Right lobe of liver (tissue), 6 donors: ENCODE measurements around the gene SLC39A13. TPM values are rescaled to one million over a fixed set of nuclear protein-coding genes. Genes with fewer than 3 reads are reported as not detected.
A peak's percentile ranks its signal among the peaks of the same experiment; 100 is the strongest.

Source experiments
- ATAC-seq, 4 donors: fragments of 200-7000 bp; cut with Tn5 transposase; one replicate each; pipeline ENCODE4 v1.9.1; 2020; ENCODE audit warnings: mild to moderate bottlenecking in 4 of 4, moderate library complexity in 4 of 4
- DNase-seq, 3 donors: peaks; one replicate each; pipeline ENCODE4 v3.0.0-alpha.2; 2020
- H3K27ac ChIP-seq, 3 donors: fragments of 200-600 bp; one replicate each; pipeline ENCODE4 v1.8.0; 2022
- H3K27me3 ChIP-seq, 2 donors: fragments of 200-600 bp; one replicate each; pipeline ENCODE4 v1.8.0; 2022
- H3K36me3 ChIP-seq, 4 donors: fragments of 200-600 bp; sonication (generic) in 1 of 4; one replicate each; pipeline versions ENCODE4 v1.5.1 to v1.8.0; 2017 to 2022; ENCODE audit warnings: control low read depth in 1 of 4
- H3K4me1 ChIP-seq, 4 donors: fragments of 200-600 bp; sonication (generic) in 1 of 4; one replicate each; pipeline versions ENCODE4 v1.5.1 to v1.8.0; 2017 to 2022; ENCODE audit warnings: control low read depth in 1 of 4
- H3K4me3 ChIP-seq, 3 donors: fragments of 200-600 bp; one replicate each; pipeline ENCODE4 v1.8.0; 2022
- H3K9me3 ChIP-seq, 4 donors: fragments of 200-600 bp; sonication (generic) in 1 of 4; one replicate each; pipeline versions ENCODE4 v1.5.1 to v1.8.0; 2017 to 2022; ENCODE audit warnings: control low read depth in 1 of 4
- POLR2A ChIP-seq: fragments of 450-650 bp; IDR thresholded peaks from one replicate; pipeline ENCODE4 v1.6.1; 2017; ENCODE audit warnings: antibody characterized with exemption, mild to moderate bottlenecking
- WGBS: methylation state at CpG from one replicate; pipeline ENCODE4 v1.1.6; 2018; ENCODE audit warnings: low coverage, low lambda C conversion rate; ENCODE audit not compliant: insufficient coverage; ENCODE audit errors: missing lambda C conversion rate; 5-methylcytosine and 5-hydroxymethylcytosine counted together
- intact Hi-C, 2 donors: fragments of 100-400 bp; cut with DNase I; formaldehyde crosslinking; loops; one replicate each; pipeline versions ENCODE4 v1.11.2 to v1.14.1; 2022
- total RNA-seq, 6 experiments: library from RNA; depleted of rRNA in 2 of 6; stranded (reverse); fragments of >200 nt in 2 of 6; fragmentation: NEBNext Ultra II Directional in 3 of 6; extraction: Animal tissue kit (Norgen Biotek cat#: 25700) in 3 of 6; gene quantifications; one replicate each; pipeline versions ENCODE4 v1.1.0 to v1.2.4, GENCODE V29; 2016 to 2023
- TF ChIP-seq, protein P1 (sequence below), 4 donors: fragments of 200-600 bp in 3 of 4; fragments of 450-650 bp in 1 of 4; IDR thresholded peaks; one replicate each; pipeline versions ENCODE4 v1.5.1 to v1.8.0; 2016 to 2022; ENCODE audit warnings: antibody characterized with exemption in 4 of 4, mild to moderate bottlenecking in 2 of 4
- donor health status: DM: no; HTN: yes; CAD: no.
- donor health status: DM: no; HTN: no; CAD: no.
- donor health status: DM: no; HTN: no; CAD: no.
- donor health status: DM: no; HTN: yes; CAD: no.
- donor health status: DM: no; HTN: yes; CAD: no.

The SLC39A13 gene
- total RNA-seq, 6 experiments from 2014 or later = 9.8 to 21.2 (median 13.1) TPM

DNA sequence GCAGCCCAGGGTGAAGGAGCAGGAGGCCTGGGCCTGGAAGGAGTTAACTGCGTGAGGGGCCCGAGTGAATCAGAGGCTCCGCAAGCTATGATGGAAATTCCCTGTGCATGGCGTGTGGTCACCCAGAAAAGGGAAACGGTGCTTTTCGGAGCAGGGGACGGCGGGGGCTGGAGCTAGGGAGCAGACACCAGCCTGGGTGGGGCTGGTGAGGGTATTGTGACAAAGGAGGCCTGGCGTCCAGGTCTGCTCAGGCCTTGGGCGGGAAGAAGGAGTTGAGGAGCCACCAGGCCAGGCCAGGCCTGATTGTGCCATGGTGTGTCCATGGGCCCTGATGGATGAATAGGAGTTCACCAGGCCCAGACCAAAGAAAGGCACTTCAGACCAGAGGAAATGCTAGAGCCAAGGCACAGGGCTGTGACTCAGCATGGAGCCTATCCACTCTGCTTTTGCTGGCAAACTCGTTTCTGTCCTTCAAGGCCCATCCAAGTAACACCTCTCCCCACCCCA, 17.3 kb upstream of the SLC39A13 start:
- H3K36me3 ChIP-seq = no peaks in the 10 kb centered on the region
- peak in 2 of 3 donors; percentile 65 to 74 for DNase-seq
- no peak overlapping the region for H3K4me3 ChIP-seq
- WGBS = 64% methylated on average over 7 of the region's 11 CpGs
- peak; percentile 4 to 31 (median 18) for ATAC-seq
- no peak for TF ChIP-seq POLR2A
- TF ChIP-seq, protein P1, sequence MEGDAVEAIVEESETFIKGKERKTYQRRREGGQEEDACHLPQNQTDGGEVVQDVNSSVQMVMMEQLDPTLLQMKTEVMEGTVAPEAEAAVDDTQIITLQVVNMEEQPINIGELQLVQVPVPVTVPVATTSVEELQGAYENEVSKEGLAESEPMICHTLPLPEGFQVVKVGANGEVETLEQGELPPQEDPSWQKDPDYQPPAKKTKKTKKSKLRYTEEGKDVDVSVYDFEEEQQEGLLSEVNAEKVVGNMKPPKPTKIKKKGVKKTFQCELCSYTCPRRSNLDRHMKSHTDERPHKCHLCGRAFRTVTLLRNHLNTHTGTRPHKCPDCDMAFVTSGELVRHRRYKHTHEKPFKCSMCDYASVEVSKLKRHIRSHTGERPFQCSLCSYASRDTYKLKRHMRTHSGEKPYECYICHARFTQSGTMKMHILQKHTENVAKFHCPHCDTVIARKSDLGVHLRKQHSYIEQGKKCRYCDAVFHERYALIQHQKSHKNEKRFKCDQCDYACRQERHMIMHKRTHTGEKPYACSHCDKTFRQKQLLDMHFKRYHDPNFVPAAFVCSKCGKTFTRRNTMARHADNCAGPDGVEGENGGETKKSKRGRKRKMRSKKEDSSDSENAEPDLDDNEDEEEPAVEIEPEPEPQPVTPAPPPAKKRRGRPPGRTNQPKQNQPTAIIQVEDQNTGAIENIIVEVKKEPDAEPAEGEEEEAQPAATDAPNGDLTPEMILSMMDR (IDR thresholded peaks at IDR 0.05) = no peak
- no peaks in the 10 kb centered on the region for H3K27me3 ChIP-seq
- peak overlapping the region in 2 of 3 donors; percentile 19 to 73 for H3K27ac ChIP-seq
- no peaks in the 10 kb centered on the region for H3K9me3 ChIP-seq
- intact Hi-C loops = no loop called here
- no peaks in the 10 kb centered on the region for H3K4me1 ChIP-seq

DNA sequence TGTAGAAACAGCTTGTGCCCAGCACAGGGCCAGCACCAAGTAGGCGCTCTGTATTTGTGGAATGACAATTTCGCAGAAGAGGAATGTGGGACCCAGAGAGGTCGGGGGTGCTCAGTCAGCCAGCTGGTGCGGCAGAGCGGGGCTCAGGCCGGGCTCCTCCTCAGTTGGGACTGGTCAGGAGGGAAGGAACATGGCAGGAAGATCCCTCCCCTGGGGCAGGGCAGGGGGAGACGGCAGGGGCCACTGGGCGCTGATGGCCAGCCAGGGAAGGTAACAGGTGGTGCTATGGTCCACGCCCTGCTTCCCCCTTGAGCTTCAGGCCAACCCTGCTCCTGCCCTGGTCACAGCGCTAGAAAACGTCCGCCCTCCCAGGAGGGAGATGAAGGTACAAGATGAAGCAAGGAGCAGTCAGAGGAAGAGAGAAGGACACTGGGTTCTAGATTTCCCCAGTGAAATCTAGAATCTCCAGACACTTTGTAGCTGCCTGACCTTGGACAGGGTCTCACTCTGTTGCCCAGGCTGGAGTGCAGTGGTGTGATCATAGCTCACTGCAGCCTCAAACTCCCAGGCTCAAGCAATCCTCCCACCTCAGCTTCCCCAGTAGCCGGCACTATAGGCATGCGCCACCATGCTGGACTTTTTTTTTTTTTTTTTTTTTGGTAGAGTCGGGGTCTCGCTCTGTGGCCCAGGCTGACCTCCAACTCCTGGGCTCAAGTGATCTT, 16.5 kb upstream of the SLC39A13 start:
- H3K4me3 ChIP-seq = no peak overlapping the region
- WGBS = 80% methylated on average over 5 of the region's 16 CpGs
- peak overlapping the region in 2 of 3 donors; percentile 19 to 73 for H3K27ac ChIP-seq
- no peak for ATAC-seq
- no peaks in the 10 kb centered on the region for H3K9me3 ChIP-seq
- no peaks in the 10 kb centered on the region for H3K36me3 ChIP-seq
- TF ChIP-seq, protein P1 (IDR thresholded peaks at IDR 0.05) = no peak
- no peak for TF ChIP-seq POLR2A
- peak in 1 of 3 donors; percentile 52 for DNase-seq
- H3K27me3 ChIP-seq = no peaks in the 10 kb centered on the region
- intact Hi-C loops = no loop called here
- H3K4me1 ChIP-seq = no peaks in the 10 kb centered on the region

GRCh38 chr11:47392546-47393162, 15.7 kb upstream of the SLC39A13 start:
- Histone ChIP-seq H3K4me1 (no peaks in the 10 kb centered on the region), H3K36me3 (no peaks in the 10 kb centered on the region), H3K27ac (peak overlapping the region; percentile 19 to 65 (median 21)), H3K9me3 (no peaks in the 10 kb centered on the region), H3K27me3 (no peaks in the 10 kb centered on the region), H3K4me3 (no peak overlapping the region)
- intact Hi-C loops = no loop called here
- WGBS = 66% methylated on average over 7 of the region's 14 CpGs
- TF ChIP-seq POLR2A = no peak
- TF ChIP-seq, protein P1 (IDR thresholded peaks at IDR 0.05) = no peak
- DNase-seq (no peak), ATAC-seq (peak in 1 of 4 donors; percentile 15)

DNA sequence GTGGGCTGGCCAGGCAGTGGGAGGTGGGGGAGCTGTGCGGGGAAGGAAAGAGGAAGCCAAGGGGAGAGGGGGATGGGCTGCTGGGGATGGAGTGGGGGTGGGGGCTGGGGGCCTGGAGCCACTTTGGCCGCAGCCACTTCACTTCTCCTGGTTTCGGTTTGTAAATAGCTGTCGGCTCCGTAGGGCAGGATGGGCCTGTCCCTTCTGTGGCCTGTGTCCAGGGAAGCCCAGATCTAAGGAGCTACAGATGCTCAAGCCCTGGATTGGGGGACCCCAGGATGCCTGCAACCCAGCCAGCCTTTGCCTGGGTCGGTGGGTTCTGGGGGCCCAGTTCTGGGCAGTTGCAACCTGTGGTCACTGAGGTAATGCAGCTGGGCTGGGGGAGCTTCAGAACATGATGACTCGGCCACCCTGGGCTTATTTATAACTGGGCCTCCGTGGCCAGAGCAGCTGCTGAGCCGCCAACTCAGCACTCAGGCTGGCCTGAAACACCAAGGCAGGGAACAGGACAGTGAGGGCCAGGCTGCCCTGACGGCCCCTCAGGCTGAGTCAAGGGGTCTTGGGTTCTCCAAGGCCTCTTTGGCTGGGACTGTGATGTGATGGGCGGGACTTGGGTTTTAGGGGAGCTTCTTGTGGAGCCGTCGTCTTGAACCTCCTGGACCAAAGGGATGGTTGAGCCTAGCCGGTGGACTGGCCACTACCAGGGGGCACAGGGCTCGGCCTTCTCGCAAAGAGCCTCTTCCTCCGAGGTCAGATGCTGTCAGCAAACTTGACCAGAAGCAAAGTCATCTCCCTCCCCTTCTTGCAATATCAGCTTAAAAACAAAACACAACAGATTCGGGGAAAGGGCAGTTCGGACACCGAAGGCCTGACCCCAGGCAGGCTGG, 15.0 kb upstream of the SLC39A13 start:
- H3K4me3 ChIP-seq = no peak overlapping the region
- ATAC-seq = peak; percentile 21 to 37 (median 26)
- DNase-seq = peak in 2 of 3 donors; percentile 51 to 72
- intact Hi-C loops = no loop called here
- H3K9me3 ChIP-seq = no peaks in the 10 kb centered on the region
- H3K27me3 ChIP-seq = no peaks in the 10 kb centered on the region
- H3K36me3 ChIP-seq = no peaks in the 10 kb centered on the region
- H3K4me1 ChIP-seq = no peaks in the 10 kb centered on the region
- H3K27ac ChIP-seq = peak overlapping the region; percentile 78 to 95 (median 92)
- WGBS = 45% methylated on average over 4 of the region's 20 CpGs
- TF ChIP-seq POLR2A = no peak
- TF ChIP-seq, protein P1 (IDR thresholded peaks at IDR 0.05) = no peak
